Activated CD8-positive, alpha-beta memory T cell treated with anti-CD3 and anti-CD28 coated beads for 24 hours (primary cell): Measurements from ENCODE around the gene ZNF487.
"Not testable (repeated sequence)": the region's sequence is repeated elsewhere in the genome, so short reads cannot be mapped to it uniquely, and the experiment has no call there.

Experiments used
- DNase-seq: peaks from one replicate; pipeline ENCODE4 v3.0.0-alpha.2; 2020

ZNF487 gene

DNA sequence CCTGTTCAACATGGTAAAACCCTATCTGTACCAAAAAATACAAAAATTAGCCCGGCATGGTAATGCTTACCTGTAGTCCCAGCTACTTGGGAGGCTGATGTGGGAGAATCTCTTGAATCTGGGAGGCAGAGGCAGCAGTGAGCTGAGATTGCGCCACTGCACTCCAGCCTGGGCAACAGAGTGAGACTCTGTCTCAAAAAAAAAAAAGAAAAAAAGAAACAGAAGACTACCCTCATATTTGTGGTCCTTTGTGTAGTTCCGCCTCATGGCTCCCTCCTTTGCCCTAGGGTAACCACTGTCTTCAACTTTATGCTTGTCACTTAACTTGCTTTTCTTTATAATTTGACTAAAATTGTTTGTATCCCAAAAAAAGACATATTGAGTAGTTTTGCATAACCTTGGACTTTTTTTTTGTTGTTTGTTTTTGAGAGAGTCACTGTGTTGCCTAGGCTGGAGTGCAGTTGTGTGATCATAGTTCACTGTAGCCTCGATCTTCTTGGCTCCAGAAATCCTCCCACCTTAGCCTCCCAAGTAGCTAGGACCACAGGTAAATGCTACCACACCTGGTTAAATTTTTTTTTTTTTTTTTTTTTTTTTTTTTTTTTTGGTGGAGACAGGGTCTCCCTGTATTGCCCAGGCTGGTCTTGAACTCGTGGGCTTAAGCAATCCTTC lies 3.7 kb downstream of the ZNF487 start:
- no peak for DNase-seq

DNA sequence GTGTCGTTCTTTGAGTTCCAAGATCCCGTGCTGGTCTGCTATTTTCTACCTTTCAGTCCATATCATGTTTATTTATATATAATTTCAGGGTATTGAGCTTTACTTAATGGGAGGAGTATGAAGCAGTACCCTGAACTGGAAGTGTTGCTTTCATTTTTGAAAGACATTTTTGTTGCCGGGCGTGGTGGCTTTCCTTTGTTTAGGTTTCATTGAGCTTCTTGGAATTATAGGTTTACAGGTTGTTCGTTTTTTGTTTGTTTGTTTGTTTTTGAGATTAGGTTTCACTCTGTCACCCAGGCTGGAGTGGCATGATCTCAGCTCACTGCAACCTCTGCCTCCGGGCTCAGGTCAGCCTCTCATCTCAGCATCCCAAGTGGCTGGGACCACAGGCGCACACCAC lies 7.4 kb downstream of the ZNF487 start:
- no peak for DNase-seq

DNA sequence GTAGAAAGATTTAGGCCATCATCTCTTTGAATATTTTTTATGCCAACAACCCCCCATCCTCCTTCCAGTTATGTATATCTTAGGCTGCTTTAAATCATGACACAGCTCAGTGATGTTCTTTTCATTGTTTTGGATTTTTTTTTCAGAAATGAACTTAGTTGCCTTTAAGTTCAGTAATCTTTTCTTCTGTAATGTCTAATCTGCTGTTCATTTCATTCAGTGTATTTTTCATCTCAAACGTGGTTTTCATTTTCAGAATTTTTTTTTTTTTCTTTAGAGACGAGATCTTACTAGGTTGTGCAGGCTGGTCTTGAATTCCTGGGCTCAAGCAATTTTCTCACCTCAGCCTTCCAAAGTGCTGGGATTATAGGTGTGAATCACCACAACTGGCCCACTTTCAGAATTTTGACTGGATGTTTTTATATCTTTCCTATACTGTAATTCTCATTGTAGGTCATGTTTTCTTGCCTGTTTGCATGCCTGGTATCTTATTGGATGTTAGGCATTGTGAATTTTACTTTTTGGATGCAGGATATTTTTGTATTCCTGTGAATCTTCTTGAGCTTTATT lies 8.1 kb downstream of the ZNF487 start:
- DNase-seq = no peak

DNA sequence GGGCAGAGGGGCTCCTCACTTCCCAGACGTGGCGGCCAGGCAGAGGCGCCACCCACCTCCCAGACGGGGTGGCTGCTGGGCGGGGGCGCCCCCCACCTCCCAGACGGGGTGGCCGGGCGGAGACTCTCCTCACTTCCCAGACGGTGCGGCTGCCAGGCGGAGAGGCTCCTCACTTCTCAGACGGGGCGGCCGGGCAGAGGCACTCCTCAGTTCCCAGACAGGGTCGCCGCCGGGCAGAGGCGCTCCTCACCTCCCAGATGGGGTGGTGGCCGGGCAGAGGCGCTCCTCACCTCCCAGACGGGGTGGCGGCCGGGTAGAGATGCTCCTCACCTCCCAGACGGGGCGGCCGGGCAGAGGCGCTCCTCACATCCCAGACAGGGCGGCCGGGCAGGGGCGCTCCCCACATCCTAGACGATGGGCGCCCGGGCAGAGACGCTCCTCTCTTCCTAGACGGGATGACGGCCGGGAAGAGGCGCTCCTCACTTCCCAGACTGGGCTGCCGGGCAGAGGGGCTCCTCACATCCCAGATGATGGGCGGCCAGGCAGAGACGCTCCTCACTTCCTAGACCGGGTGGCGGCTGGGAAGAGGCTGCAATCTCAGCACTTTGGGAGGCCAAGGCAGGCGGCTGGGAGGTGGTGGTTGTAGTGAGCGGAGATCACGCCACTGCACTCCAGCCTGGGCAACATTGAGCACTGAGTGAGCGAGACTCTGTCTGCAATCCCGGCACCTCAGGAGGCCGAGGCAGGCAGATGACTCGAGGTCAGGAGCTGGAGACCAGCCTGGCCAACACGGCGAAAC lies 9.5 kb downstream of the ZNF487 start:
- DNase-seq = not testable (repeated sequence)

DNA sequence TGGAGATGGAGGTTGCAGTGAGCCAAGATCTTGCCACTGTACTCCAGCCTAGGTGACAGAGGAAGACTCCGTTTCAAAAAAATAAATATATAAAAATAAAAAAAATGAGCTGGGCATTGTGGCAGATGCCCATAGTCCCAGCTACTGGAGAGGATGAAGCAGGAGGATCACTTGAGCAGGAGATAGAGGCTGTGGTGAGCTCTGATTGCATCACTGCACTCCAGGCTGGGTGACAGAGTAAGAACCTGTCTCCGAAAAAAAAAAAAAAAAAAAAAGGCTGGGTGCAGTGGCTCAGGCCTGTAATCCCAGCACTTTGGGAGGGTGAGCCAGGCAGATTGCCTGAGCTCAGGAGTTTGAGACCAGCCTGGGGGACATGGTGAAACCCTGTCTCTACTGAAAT lies 11.8 kb downstream of the ZNF487 start:
- no peak for DNase-seq

DNA sequence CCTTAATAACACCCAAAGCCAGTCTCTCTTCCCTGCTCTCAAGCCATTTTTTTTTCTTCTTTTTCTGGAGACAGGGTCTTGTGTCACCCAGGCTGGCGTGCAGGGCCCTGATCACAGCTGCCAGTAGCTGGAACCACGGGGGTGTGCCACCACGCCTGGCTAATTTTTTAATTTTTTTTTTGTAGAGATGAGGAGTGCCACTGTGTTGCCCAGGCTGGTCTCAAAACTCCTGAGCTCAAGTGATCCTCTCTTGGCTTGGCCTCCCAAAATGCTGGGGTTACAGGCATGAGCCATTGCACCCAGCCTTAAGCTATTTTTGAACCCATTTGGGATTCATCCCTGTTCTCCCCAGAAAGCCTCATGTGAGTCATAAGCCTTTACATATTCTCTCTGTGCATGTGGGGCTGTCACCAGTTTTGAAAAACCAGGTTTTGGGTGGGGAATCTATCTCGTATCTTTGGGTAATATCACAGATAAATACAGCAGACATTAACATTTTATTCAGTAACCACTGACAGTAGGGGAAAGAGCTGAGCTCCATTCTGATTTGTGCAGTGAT lies 15.5 kb downstream of the ZNF487 start:
- no peak for DNase-seq

DNA sequence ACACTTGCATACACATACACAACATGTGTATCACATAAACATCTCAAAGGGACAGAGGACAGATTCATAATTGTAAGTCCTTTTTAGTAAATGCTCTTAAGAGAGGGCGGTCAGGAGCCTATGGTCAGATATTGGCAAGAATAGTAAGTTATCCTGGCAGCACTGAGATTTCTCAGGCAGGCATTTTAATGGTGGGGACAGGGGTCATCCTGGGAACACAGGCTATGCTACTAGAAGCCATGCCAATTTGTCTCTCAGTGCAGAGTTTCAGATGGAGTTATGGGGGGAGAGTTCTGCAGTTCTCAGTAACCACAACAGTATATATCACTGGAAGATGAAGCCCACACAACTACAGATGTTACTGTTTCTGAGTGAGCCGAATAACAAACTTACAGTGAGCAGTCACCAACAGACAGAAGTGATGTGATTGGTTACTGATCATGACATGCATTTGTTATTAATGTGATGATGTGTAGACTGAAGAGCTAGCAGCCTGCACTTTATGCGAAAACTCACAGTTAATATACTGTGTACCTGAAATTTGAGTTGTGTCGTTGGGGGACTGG lies 16.4 kb downstream of the ZNF487 start:
- DNase-seq = peak; percentile 58

DNA sequence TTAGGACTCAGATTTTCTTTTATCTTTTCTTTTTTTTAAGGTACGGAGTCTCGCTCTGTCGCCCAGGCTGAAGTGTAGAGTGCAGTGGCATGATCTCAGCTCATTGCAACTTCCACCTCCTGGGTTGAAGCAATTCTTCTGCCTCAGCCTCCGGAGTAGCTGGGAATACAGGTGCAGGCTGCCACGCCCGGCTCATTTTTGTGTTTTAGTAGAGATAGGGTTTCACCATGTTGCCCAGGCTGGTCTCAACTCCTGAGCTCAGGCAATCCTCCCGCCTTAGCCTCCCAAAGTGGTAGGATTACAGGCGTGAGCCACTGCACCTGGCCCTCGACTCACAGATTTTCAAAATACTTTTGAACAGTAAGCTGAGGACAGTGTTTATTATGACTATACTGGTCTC lies 17.1 kb downstream of the ZNF487 start:
- DNase-seq = not testable (repeated sequence)

DNA sequence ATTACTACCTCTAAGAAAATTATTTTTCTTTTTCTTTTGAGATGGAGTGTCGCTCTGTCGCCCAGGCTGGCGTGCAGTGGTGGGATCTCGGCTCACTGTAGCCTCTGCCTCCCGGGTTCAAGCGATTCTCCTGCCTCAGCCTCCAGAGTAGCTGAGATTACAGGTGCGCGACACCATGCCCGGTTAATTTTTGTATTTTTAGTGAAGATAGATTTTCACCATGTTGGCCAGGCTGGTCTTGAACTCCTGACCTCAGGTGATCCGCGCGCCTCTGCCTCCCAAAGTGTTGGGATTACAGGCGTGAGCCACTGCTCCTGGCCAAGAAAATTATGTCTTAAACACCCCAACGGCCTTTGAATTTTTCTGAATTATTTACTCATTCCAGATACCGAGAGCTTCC lies 19.6 kb downstream of the ZNF487 start:
- not testable (repeated sequence) for DNase-seq

DNA sequence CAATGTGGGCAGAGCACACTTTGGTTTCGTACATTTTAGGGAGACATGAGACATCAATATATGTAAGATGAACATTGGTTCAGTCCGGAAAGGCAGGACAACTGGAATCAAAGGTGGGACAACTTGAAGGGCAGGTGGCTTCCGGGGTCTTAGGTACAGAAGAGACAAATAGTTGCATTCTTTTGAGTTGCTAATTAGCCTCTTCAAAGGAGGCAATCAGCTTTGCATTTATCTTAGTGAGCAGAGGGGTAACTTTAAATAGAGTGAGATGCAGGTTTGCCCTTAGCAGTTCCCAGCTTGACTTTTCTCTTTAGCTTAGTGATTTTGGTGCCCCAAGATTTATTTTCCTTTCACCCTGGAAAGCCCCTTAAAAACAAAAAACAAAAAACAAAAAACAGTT lies 21.3 kb downstream of the ZNF487 start:
- no peak for DNase-seq

DNA sequence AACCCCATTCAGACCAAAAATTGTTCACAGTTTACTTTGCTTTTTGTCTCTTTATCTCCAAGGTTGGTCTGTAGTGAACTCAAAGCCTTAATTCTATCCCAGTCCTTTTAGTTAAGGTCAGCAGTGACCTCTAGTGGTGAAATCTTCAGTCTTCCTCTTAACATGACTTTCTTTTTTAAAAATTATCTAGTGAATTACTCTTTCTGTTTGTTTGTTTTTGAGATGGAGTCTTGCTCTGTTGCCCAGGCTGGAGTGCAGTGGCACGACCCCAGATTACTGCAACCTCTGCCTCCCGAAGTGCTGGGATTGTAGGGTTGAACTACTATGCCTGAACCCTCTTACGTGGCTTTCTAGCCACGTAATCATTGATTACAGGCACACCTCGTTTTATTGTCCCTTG lies 25.0 kb downstream of the ZNF487 start:
- no peak for DNase-seq

DNA sequence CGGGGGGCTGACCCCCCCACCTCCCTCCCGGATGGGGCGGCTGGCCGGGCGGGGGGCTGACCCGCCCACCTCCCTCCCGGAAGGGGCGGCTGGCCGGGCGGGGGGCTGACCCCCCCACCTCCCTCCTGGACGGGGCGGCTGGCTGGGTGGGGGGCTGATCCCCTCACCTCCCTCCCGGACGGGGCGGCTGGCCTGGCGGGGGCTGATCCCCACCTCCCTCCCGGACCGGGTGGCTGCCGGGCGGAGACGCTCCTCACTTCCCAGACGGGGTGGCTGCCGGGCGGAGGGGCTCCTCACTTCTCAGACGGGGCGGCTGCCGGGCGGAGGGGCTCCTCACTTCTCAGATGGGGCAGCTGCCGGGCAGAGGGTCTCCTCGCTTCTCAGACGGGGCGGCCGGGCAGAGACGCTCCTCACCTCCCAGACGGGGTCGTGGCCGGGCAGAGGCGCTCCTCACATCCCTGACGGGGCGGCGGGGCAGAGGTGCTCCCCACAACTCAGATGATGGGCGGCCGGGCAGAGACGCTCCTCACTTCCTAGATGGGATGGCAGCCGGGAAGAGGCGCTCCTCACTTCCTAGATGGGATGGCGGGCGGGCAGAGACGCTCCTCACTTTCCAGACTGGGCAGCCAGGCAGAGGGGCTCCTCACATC lies 28.3 kb downstream of the ZNF487 start:
- DNase-seq = not testable (repeated sequence)

DNA sequence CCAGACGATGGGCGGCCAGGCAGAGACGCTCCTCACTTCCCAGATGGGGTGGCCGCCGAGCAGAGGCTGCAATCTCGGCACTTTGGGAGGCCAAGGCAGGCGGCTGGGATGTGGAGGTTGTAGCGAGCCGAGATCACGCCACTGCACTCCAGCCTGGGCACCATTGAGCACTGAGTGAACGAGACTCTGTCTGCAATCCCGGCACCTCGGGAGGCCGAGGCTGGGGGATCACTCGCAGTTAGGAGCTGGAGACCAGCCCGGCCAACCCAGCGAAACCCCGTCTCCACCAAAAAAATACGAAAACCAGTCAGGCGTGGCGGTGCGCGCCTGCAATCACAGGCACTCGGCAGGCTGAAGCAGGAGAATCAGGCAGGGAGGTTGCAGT lies 28.8 kb downstream of the ZNF487 start:
- DNase-seq = not testable (repeated sequence)

DNA sequence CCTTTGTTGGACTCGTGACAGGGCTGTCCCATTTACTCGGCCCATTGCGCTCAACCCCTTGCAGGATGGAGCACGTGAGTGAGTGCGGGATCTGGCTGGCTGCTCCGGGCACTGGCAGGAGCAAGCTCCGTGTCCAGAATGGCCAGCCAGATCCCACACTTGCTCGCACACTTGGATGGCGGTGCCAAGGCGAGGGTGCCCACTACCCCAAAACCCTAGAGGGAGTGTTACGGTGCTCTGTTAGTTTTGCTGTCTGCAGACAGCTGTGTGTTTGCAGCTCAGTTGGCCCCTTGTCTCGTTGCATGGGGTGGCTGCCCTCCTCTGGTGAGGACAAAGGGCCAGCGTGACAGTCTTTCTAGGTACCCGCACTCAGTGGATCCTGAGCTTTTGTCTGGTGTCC lies 34.2 kb downstream of the ZNF487 start:
- DNase-seq = no peak

DNA sequence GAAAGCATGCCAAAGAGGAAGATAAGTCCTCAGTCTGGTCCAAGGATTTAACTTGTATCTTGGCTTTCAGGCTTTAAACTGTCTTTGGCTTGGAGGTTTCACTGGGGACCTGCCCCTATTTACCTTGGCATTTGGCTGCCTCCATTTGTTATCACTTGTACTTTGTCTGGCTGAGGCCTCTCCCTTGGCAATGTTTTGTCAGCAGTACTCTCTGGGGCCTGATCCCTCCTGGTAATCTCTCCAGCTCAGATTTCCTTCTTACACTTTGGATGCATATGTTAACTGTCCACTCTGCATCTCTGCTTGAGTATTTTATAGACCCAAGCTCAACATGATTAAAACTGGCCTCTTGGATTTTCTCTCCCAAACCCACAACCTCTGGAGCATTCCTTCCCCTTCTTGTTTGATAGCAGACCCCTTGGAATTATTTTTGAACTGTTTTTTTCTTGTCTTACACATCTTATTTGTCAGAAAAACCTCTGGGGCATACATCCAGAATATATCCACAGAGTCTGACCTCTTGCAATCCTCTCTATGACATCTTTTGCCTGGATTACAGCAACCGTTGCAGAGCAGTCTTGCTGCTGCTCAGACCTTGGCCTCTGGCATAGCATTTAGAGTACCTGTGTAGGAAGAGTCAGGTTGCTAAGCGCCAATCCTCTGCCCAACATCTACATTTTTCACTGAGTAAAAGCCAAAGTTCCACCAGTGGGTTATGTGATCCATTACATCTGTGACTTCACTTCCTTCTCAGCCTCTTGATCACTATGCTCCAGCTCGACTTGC lies 35.2 kb downstream of the ZNF487 start:
- DNase-seq = no peak

DNA sequence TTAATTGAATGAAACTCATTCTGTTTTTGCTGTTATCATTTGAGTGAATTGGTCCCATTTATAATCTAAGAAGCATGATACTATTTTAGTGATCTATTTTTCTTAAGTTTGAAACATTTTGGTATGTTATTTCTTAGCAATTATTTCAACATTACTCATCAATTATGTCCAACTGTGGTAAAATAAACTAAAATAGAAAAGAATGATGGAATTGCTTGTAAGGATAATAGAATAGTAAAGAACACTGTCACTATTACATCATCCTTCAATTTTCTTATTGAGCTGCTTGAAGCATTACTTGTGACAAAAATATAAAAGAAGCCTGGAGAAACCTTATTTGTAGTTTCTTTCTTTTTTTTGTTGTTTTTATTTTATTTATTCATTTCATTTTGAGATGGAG lies 42.4 kb downstream of the ZNF487 start:
- no peak for DNase-seq

DNA sequence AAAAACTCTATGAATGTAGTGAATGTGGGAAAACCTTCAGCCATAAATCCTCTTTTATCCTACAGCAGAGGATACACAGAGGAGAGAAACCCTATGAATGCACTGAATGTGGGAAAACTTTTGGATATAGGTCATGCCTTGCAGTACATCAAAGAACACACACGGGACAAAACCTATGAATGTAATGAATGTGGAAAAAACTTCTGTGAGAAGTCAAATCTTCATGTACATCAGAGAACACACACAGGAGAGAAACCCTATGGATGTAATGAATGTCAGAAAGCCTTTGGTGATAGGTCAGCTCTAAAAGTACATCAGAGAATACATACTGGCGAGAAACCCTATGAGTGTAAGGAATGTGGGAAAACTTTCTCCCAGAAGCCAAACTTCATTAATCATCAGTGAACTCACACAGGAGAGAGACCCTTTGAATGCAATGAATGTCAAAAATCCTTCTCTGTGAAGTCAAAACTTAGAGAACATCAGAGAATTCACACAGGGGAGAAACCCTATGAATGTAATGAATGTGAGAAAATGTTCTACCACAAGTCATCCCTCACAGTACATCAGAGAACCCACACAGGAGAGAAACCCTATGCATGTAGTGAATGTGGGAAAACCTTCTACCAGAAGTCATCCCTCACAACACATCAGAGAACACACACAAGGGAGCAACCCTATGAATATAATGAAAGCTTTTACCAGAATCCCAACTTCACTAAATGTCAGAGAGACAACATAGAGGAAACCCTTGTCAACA lies 45.6 kb downstream of the ZNF487 start:
- DNase-seq = no peak

DNA sequence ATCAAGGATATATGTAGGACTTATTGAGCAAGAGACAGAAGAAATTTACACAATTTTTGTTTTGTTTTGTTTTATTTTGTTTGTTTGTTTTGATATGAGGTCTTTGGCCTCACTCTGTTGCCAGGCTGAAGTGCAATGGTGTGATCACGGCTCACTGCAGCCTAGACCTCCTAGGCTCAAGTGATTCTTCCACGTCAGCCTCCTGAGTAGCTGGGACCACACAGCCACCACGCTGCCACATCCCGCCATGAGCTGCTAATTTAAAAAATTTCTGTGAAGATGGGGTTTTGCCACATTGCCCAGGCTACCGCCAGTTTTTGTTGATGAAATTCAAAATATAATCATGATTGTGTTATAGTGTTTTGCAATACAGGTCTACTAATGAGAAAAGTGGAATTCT lies 54.9 kb downstream of the ZNF487 start:
- DNase-seq = no peak

DNA sequence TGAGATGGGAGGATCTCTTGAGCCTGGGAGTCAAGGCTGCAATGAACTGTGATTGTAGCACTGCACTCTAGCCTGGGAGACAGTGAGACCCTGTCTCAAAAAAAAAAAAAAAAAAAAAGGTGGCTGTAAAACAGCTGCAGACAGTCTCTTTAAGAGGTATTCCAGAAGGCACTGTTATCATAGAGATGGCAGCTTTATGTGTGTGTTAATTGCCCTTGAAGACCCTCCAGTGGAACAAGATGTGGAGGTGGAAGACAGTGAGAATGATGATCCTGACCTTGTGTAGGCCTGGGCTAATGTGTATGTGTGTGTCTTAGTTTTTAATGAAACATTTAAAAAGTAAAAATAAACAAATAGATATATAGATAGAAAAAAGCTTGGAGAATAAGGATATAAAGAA lies 66.0 kb downstream of the ZNF487 start:
- DNase-seq = no peak

DNA sequence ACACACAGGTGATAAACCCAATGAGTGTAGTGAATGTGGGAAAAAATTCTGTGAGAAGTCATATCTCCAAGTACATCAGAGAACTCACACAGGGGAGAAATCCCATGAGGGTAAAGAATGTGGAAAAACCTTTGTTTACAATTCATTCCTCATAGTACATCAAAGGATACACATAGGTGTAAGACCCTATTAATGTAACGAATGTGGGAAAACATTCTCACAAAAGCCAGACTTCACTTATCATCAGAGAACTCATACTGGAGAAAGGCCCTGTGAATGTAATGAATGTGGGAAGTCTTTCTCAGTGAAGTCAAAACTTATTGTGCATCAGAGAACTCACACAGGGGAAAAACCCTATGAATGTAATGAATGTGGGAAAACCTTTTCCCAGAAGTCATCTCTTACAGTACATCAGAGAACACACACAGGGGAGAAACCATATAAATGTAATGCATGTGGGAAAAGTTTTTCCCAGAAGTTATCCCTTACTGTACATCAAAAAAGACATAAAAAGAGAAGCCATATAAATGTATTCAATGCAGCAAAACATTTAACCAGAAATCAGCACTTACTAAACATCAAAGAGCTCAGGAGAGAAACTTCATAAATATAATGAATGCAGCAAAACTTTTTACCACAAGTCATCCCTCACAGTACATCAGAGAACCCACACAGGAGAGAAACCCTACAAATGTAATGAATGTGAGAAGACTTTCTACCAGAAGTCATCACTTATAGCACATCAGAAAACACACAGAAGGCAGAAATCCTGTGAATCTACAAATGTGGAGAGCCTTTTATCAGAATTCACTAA lies 87.7 kb downstream of the ZNF487 start:
- DNase-seq = no peak
